ENCODE measurements around the gene ANKRD63. TPM values are rescaled to one million over a fixed set of nuclear protein-coding genes. Genes with fewer than 3 reads are reported as not detected.

The ANKRD63 gene
- total RNA-seq, 1 donor from 2014 or later: not detected

- Histone ChIP-seq H3K4me3 (ENCODE audit: low read depth, low read length) (no peak overlapping the region), H3K27me3 (ENCODE audit: control insufficient read depth, insufficient read depth, low read length) (peaks cover 61% of the 10 kb centered on the region), H3K36me3 (ENCODE audit: control insufficient read depth, insufficient read depth, low read length) (no peaks in the 10 kb centered on the region)
- no peak for DNase-seq (ENCODE audit: low read depth)
- no peak for TF ChIP-seq CTCF (IDR thresholded peaks at IDR 0.05; ENCODE audit: insufficient read depth, low read length, poor library complexity, severe bottlenecking)
These were observed 9.4 kb upstream of the ANKRD63 start for GRCh38 chr15:40292246-40292645.

DNA sequence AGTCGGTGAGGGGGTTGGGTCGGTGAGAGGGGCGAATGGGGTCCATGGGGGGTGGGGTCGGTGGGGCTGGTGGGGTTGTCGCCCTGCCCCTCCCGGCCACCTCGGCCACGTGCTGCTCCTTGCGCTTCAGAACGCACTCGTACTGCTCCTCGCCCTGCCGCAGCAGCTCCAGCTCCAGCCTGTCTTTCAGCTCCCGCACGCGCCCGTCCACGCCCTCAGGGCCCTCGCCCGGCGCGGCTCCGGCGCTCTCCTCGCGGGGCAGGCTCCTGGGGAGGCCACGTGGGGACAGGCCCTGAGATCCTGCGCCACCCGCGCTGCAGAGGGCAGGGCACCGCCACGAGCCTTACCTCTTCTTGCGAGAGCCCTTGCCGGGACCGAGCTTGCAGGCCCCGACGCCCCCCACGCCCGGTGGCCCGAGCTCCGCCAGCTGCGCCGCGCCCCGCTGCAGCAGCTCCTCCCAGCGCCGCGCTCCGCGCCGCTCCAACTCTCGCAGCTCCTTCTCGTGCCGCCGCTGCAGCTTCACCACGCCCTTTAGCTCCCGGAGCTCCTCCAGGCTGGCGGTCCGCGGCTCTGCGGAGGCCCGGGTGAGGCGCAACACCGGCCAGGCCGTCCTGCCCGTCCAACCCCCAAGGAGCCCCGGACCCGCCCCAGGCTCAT lies 8.2 kb upstream of the ANKRD63 start:
- no peak for TF ChIP-seq CTCF (IDR thresholded peaks at IDR 0.05; ENCODE audit: insufficient read depth, low read length, poor library complexity, severe bottlenecking)
- H3K4me3 ChIP-seq (ENCODE audit: low read depth, low read length): peak overlapping the region; percentile 18
- H3K27me3 ChIP-seq (ENCODE audit: control insufficient read depth, insufficient read depth, low read length): peaks cover 55% of the 10 kb centered on the region
- H3K36me3 ChIP-seq (ENCODE audit: control insufficient read depth, insufficient read depth, low read length): no peaks in the 10 kb centered on the region
- no peak for DNase-seq (ENCODE audit: low read depth)

GRCh38 chr15:40290545-40290917 lies 7.7 kb upstream of the ANKRD63 start:
- Histone ChIP-seq H3K36me3 (ENCODE audit: control insufficient read depth, insufficient read depth, low read length) (no peaks in the 10 kb centered on the region), H3K4me3 (ENCODE audit: low read depth, low read length) (no peak overlapping the region), H3K27me3 (ENCODE audit: control insufficient read depth, insufficient read depth, low read length) (peaks cover 50% of the 10 kb centered on the region)
- TF ChIP-seq CTCF (IDR thresholded peaks at IDR 0.05; ENCODE audit: insufficient read depth, low read length, poor library complexity, severe bottlenecking): no peak
- no peak for DNase-seq (ENCODE audit: low read depth)

DNA sequence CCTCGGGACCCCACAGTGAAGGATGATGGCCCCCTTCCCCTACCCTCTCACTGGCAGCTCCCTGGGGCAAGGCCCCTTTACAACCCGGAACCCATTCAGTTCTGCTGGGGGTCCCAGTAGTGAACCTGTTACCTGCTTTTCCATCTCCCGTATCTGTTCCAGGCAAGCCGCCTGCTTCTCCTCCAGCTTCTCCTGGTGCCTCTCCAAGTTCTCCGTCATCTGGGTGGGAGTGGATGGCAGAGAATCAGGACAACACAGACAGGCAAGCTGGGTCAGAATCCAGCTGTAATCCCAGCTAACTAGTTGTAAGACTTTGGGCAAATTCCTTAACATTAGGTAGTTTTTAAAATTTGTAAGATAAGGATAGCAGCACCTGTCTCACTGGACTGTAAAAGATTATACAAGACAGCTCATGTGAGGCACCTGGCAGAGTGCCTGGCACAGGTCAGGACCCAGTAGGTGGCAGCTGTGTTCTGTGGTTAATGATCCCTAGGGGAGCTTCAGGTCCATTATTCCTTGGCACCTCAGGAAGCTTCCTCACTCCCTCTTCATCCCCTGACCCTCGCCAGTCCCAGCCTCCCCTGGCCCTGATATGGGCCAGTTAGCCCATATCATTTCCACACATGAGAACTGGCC lies 6.4 kb upstream of the ANKRD63 start:
- no peak for DNase-seq (ENCODE audit: low read depth)
- Histone ChIP-seq H3K36me3 (ENCODE audit: control insufficient read depth, insufficient read depth, low read length) (no peaks in the 10 kb centered on the region), H3K4me3 (ENCODE audit: low read depth, low read length) (no peak overlapping the region), H3K27me3 (ENCODE audit: control insufficient read depth, insufficient read depth, low read length) (peaks cover 42% of the 10 kb centered on the region)
- no peak for TF ChIP-seq CTCF (IDR thresholded peaks at IDR 0.05; ENCODE audit: insufficient read depth, low read length, poor library complexity, severe bottlenecking)

- Histone ChIP-seq H3K36me3 (ENCODE audit: control insufficient read depth, insufficient read depth, low read length) (no peaks in the 10 kb centered on the region), H3K27me3 (ENCODE audit: control insufficient read depth, insufficient read depth, low read length) (peaks cover 43% of the 10 kb centered on the region), H3K4me3 (ENCODE audit: low read depth, low read length) (no peak overlapping the region)
- no peak for TF ChIP-seq CTCF (IDR thresholded peaks at IDR 0.05; ENCODE audit: insufficient read depth, low read length, poor library complexity, severe bottlenecking)
- DNase-seq (ENCODE audit: low read depth): no peak
These were observed 5.1 kb upstream of the ANKRD63 start for GRCh38 chr15:40287968-40288367.

DNA sequence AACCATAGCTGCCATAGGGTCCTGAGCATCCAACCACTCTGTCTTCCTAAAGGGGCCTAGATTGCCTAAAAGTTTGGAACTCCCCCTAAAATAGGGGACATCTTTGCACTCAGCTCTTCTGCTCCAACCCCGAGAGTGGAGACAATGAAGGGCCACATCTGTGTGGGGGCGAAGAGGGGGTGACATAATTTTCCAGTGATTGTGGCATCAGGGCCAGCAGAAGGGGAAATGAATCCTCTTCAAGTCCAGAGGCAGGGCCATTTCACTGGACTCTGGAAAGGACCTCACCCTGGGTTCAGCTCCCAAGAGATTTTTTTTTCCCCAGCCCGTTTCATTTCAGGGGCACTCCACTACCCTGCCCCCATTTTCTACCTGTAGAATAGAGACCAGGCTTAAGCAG lies 4.6 kb upstream of the ANKRD63 start:
- TF ChIP-seq CTCF (IDR thresholded peaks at IDR 0.05; ENCODE audit: insufficient read depth, low read length, poor library complexity, severe bottlenecking): no peak
- DNase-seq (ENCODE audit: low read depth): no peak
- peaks cover 44% of the 10 kb centered on the region for H3K27me3 ChIP-seq (ENCODE audit: control insufficient read depth, insufficient read depth, low read length)
- H3K4me3 ChIP-seq (ENCODE audit: low read depth, low read length): no peak overlapping the region
- no peaks in the 10 kb centered on the region for H3K36me3 ChIP-seq (ENCODE audit: control insufficient read depth, insufficient read depth, low read length)

Measured in kidney epithelial cell (primary cell).